A549 (cell line): ENCODE results near the gene CCDC18.

Experiments used
- ESRRA ChIP-seq: fragments of 150-350 bp; IDR thresholded peaks from 2 replicates; pipeline ENCODE4 v1.6.1; 2014; ENCODE audit warnings: mild to moderate bottlenecking, low read length, borderline replicate concordance
- HDAC2 ChIP-seq: fragments of 200-600 bp; sonication (generic); IDR thresholded peaks from 2 replicates; pipeline ENCODE4 v1.6.1; 2016
- HOXB13 ChIP-seq: fragments of 250-450 bp; sonication (Bioruptor Pico); IDR thresholded peaks from 2 replicates; pipeline ENCODE4 v1.5.0; 2020; ENCODE audit warnings: low read depth, mild to moderate bottlenecking, moderate library complexity
- MAFK ChIP-seq: fragments of 450-650 bp; IDR thresholded peaks from 2 replicates; pipeline ENCODE4 v1.6.1; 2014; ENCODE audit not compliant: partially characterized antibody
- MYC ChIP-seq: IDR thresholded peaks from 2 replicates; pipeline ENCODE4 v1.6.1; 2012; ENCODE audit warnings: mild to moderate bottlenecking, inconsistent platforms, low read length, improper control_type of control experiment, borderline replicate concordance
- NR3C1 ChIP-seq: fragments of >200 bp; sonication (Bioruptor Twin); formaldehyde crosslinking; IDR thresholded peaks from 3 replicates; pipeline ENCODE4 v1.6.1; 2017
- POLR2A ChIP-seq: IDR thresholded peaks from 2 replicates; pipeline ENCODE4 v1.6.1; 2012; ENCODE audit warnings: mild to moderate bottlenecking, low read length
- SMC3 ChIP-seq: fragments of >200 bp; sonication (Bioruptor Twin); formaldehyde crosslinking; IDR thresholded peaks from 3 replicates; pipeline ENCODE4 v1.6.1; 2018; ENCODE audit warnings: inconsistent platforms
- ZNF302 ChIP-seq: fragments of 250-450 bp; sonication (Bioruptor Pico); IDR thresholded peaks from 2 replicates; pipeline ENCODE4 v1.9.0; 2021; ENCODE audit warnings: inconsistent platforms, mild to moderate bottlenecking, moderate library complexity
- TF ChIP-seq, protein P1 (sequence below): fragments of >200 bp; sonication (Bioruptor Twin); formaldehyde crosslinking; IDR thresholded peaks from 3 replicates; pipeline ENCODE4 v1.5.1; 2016
- TF ChIP-seq, protein P2 (sequence below): fragments of 200-600 bp; sonication (generic); IDR thresholded peaks from 2 replicates; pipeline ENCODE4 v1.6.1; 2016; ENCODE audit warnings: antibody characterized with exemption, mild to moderate bottlenecking, moderate library complexity

DNA sequence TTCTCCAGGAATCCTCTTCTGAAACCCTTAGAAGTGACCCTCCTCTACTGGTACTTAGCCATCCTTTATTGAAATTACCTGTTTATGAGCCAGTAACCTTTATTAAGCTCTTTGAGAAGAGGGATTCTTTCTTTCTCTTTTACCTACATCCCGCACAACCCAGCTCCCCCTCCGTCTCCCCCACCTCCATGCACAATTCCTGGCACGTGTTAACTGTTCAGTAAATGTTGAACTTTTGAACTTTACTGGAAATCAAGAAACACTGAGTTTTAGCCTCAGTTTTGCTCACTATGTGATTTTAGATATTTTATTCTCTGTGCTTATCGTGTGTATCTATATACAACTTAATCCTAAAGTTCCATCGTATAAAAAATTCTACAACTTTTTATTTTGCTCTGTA lies 2.1 kb upstream of the CCDC18 start:
- no peak for TF ChIP-seq HDAC2
- no peak for TF ChIP-seq SMC3
- no peak for TF ChIP-seq ZNF302 (CRISPR knock-in tag)
- TF ChIP-seq ESRRA: no peak
- TF ChIP-seq MAFK: no peak
- TF ChIP-seq, protein P1, sequence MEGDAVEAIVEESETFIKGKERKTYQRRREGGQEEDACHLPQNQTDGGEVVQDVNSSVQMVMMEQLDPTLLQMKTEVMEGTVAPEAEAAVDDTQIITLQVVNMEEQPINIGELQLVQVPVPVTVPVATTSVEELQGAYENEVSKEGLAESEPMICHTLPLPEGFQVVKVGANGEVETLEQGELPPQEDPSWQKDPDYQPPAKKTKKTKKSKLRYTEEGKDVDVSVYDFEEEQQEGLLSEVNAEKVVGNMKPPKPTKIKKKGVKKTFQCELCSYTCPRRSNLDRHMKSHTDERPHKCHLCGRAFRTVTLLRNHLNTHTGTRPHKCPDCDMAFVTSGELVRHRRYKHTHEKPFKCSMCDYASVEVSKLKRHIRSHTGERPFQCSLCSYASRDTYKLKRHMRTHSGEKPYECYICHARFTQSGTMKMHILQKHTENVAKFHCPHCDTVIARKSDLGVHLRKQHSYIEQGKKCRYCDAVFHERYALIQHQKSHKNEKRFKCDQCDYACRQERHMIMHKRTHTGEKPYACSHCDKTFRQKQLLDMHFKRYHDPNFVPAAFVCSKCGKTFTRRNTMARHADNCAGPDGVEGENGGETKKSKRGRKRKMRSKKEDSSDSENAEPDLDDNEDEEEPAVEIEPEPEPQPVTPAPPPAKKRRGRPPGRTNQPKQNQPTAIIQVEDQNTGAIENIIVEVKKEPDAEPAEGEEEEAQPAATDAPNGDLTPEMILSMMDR: no peak
- no peak for TF ChIP-seq NR3C1
- no peak for TF ChIP-seq MYC
- TF ChIP-seq POLR2A: no peak
- TF ChIP-seq HOXB13 (CRISPR knock-in tag): no peak
- TF ChIP-seq, protein P2, sequence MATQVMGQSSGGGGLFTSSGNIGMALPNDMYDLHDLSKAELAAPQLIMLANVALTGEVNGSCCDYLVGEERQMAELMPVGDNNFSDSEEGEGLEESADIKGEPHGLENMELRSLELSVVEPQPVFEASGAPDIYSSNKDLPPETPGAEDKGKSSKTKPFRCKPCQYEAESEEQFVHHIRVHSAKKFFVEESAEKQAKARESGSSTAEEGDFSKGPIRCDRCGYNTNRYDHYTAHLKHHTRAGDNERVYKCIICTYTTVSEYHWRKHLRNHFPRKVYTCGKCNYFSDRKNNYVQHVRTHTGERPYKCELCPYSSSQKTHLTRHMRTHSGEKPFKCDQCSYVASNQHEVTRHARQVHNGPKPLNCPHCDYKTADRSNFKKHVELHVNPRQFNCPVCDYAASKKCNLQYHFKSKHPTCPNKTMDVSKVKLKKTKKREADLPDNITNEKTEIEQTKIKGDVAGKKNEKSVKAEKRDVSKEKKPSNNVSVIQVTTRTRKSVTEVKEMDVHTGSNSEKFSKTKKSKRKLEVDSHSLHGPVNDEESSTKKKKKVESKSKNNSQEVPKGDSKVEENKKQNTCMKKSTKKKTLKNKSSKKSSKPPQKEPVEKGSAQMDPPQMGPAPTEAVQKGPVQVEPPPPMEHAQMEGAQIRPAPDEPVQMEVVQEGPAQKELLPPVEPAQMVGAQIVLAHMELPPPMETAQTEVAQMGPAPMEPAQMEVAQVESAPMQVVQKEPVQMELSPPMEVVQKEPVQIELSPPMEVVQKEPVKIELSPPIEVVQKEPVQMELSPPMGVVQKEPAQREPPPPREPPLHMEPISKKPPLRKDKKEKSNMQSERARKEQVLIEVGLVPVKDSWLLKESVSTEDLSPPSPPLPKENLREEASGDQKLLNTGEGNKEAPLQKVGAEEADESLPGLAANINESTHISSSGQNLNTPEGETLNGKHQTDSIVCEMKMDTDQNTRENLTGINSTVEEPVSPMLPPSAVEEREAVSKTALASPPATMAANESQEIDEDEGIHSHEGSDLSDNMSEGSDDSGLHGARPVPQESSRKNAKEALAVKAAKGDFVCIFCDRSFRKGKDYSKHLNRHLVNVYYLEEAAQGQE: no peak
